PC-3 (cell line): ENCODE data around the gene GGACT.

Experiments
- EZH2 ChIP-seq: fragments of 300-600 bp; sonication (generic); IDR thresholded peaks from one replicate; pipeline ENCODE4 v1.6.1; 2017; ENCODE audit warnings: antibody characterized with exemption, mild to moderate bottlenecking, low read length; ENCODE audit not compliant: unreplicated experiment
- TF ChIP-seq, protein P1 (sequence below): fragments of 300-600 bp; sonication (generic); conservative IDR thresholded peaks from 2 replicates; pipeline ENCODE4 v1.5.1; 2017; ENCODE audit warnings: antibody characterized with exemption, low read depth, mild to moderate bottlenecking, low read length

DNA sequence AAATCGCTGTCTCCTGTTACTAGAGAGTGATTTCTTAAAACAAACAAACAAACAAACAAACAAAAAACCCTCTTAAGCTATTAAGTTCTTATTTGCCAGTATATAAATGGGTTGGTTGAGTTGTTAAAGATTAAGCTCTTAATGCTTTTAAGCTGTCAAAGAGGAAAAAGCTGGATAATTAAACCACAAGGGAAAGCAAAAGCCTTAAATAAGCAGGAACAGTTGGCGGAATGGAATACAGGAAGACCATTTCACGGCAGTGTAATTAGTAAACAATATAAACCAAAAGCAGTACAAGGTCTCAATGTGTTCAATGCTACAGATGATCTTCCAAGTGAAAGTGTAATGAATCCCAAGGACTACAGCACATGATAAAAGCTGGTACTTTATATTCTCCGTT, 32.2 kb upstream of the GGACT start:
- TF ChIP-seq, protein P1, sequence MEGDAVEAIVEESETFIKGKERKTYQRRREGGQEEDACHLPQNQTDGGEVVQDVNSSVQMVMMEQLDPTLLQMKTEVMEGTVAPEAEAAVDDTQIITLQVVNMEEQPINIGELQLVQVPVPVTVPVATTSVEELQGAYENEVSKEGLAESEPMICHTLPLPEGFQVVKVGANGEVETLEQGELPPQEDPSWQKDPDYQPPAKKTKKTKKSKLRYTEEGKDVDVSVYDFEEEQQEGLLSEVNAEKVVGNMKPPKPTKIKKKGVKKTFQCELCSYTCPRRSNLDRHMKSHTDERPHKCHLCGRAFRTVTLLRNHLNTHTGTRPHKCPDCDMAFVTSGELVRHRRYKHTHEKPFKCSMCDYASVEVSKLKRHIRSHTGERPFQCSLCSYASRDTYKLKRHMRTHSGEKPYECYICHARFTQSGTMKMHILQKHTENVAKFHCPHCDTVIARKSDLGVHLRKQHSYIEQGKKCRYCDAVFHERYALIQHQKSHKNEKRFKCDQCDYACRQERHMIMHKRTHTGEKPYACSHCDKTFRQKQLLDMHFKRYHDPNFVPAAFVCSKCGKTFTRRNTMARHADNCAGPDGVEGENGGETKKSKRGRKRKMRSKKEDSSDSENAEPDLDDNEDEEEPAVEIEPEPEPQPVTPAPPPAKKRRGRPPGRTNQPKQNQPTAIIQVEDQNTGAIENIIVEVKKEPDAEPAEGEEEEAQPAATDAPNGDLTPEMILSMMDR = no peak
- no peak for TF ChIP-seq EZH2
